SK-N-SH (cell line): Measurements from ENCODE around the gene NT5C3A. TPM values are rescaled to one million over a fixed set of nuclear protein-coding genes. Genes with fewer than 3 reads are reported as not detected.

Source experiments
- CTCF ChIA-PET: fragments of 300-600, 350-600 bp; formaldehyde crosslinking; extraction: SDS; loops from one replicate; lab custom pipeline; 2021; lab: Yijun Ruan, JAX
- POLR2A ChIA-PET: fragments of 350-600 bp; sonication (Branson Sonifier 250); formaldehyde crosslinking; extraction: SDS; loops from one replicate; lab custom pipeline; 2020; ENCODE audit warnings: antibody characterized with exemption, inconsistent platforms; lab: Yijun Ruan, JAX
- DNase-seq: peaks from one replicate; pipeline ENCODE4 v3.0.0; 2012
- H2AFZ ChIP-seq: fragments of 200-600 bp; sonication (generic); 2 replicates; pipeline ENCODE4 v1.8.1; 2016; ENCODE audit warnings: antibody characterized with exemption, mild to moderate bottlenecking, low read depth
- H3F3A ChIP-seq: fragments of 200-600 bp; sonication (generic); replicated peaks from 2 replicates; pipeline ENCODE3; 2016; ENCODE audit warnings: antibody characterized with exemption, mild to moderate bottlenecking; ENCODE audit not compliant: insufficient read depth
- H3K27ac ChIP-seq, 2 experiments: fragments of 200-500 bp in 1 of 2; fragments of 200-600 bp in 1 of 2; sonication (Bioruptor generic) in 1 of 2; sonication (generic), shearing (Covaris generic) in 1 of 2; 2 replicates each; pipeline versions ENCODE4 v1.5.1 to v1.6.1; 2014 to 2016; ENCODE audit warnings: low read depth in 2 of 2, inconsistent platforms in 1 of 2, low read length in 1 of 2, mild to moderate bottlenecking in 1 of 2, mixed read lengths in 1 of 2
- H3K27me3 ChIP-seq: fragments of 200-600 bp; sonication (generic), shearing (Covaris generic); 2 replicates; pipeline ENCODE4 v1.6.1; 2016; ENCODE audit warnings: mixed run types; ENCODE audit not compliant: insufficient read depth
- H3K36me3 ChIP-seq, 2 experiments: fragments of 200-500 bp in 1 of 2; fragments of 200-600 bp in 1 of 2; sonication (Bioruptor generic) in 1 of 2; sonication (generic) in 1 of 2; replicated peaks in 1 of 2; 2 replicates each; pipeline versions ENCODE3 to v1.5.1; 2014 to 2016; ENCODE audit warnings: low read length in 1 of 2, mild to moderate bottlenecking in 1 of 2; ENCODE audit not compliant: insufficient read depth in 2 of 2, control insufficient read depth in 1 of 2
- H3K4me1 ChIP-seq, 2 experiments: fragments of 200-500 bp in 1 of 2; fragments of 200-600 bp in 1 of 2; sonication (Bioruptor generic) in 1 of 2; sonication (generic), shearing (Covaris generic) in 1 of 2; 2 replicates each; pipeline versions ENCODE4 v1.5.1 to v1.6.1; 2014 to 2016; ENCODE audit warnings: low read depth in 1 of 2, low read length in 1 of 2, mixed run types in 1 of 2; ENCODE audit not compliant: insufficient read depth in 2 of 2, control insufficient read depth in 1 of 2
- H3K4me2 ChIP-seq: fragments of 200-600 bp; sonication (generic), shearing (Covaris generic); 2 replicates; pipeline ENCODE4 v1.6.1; 2017; ENCODE audit warnings: mixed run types
- H3K4me3 ChIP-seq, 2 experiments: fragments of 200-500 bp in 1 of 2; fragments of 200-600 bp in 1 of 2; sonication (Bioruptor generic) in 1 of 2; sonication (generic), shearing (Covaris generic) in 1 of 2; 2 replicates each; pipeline versions ENCODE4 v1.5.1 to v1.8.1; 2014 to 2016; ENCODE audit warnings: low read depth in 2 of 2, inconsistent platforms in 1 of 2, low read length in 1 of 2, mild to moderate bottlenecking in 1 of 2, mixed read lengths in 1 of 2, moderate library complexity in 1 of 2
- H3K79me2 ChIP-seq: fragments of 200-600 bp; sonication (generic); 2 replicates; pipeline ENCODE4 v1.8.1; 2017; ENCODE audit warnings: mild to moderate bottlenecking; ENCODE audit not compliant: insufficient read depth
- H3K9ac ChIP-seq: fragments of 200-600 bp; sonication (generic); 2 replicates; pipeline ENCODE4 v1.6.1; 2017; ENCODE audit warnings: mixed run types
- H3K9me2 ChIP-seq: fragments of 200-600 bp; sonication (generic); 2 replicates; pipeline ENCODE4 v1.6.1; 2017; ENCODE audit warnings: mixed run types
- H3K9me3 ChIP-seq: fragments of 200-600 bp; sonication (generic); 2 replicates; pipeline ENCODE4 v1.6.1; 2017; ENCODE audit warnings: mixed run types, mild to moderate bottlenecking, moderate library complexity
- H4K20me1 ChIP-seq: fragments of 200-600 bp; sonication (generic); 2 replicates; pipeline ENCODE4 v1.6.1; 2017; ENCODE audit warnings: mild to moderate bottlenecking, mixed run types; ENCODE audit not compliant: insufficient read depth
- CHD2 ChIP-seq: fragments of 150-350 bp; IDR thresholded peaks from 2 replicates; pipeline ENCODE4 v1.6.1; 2018; ENCODE audit warnings: low read length; ENCODE audit not compliant: partially characterized antibody
- ELF1 ChIP-seq: IDR thresholded peaks from 2 replicates; pipeline ENCODE4 v1.4.0; 2012
- EP300 ChIP-seq, 2 experiments: IDR thresholded peaks; 2 replicates each; pipeline versions ENCODE4 v1.4.0 to v1.6.1; 2012; ENCODE audit warnings: borderline replicate concordance in 1 of 2, low read depth in 1 of 2, low read length in 1 of 2
- FOXJ3 ChIP-seq: sonication (generic); formaldehyde crosslinking; IDR thresholded peaks from 2 replicates; pipeline ENCODE4 v1.5.1; 2020; ENCODE audit warnings: mild to moderate bottlenecking, missing genetic modification reagents
- IRF3 ChIP-seq: fragments of 150-350 bp; IDR thresholded peaks from 2 replicates; pipeline ENCODE4 v1.6.1; 2016; ENCODE audit warnings: mild to moderate bottlenecking, low read depth, low read length
- JUND ChIP-seq: IDR thresholded peaks from 2 replicates; pipeline ENCODE4 v1.4.0; 2012
- MAX ChIP-seq: IDR thresholded peaks from 2 replicates; pipeline ENCODE4 v1.4.0; 2012; ENCODE audit warnings: low read depth
- MEF2A ChIP-seq: IDR thresholded peaks from 2 replicates; pipeline ENCODE4 v1.4.0; 2012; ENCODE audit warnings: low read depth, borderline replicate concordance
- MXI1 ChIP-seq: IDR thresholded peaks from 2 replicates; pipeline ENCODE4 v1.6.1; 2012; ENCODE audit warnings: mild to moderate bottlenecking, low read depth, low read length, improper control_type of control experiment
- NRF1 ChIP-seq: IDR thresholded peaks from 2 replicates; pipeline ENCODE4 v1.6.1; 2012; ENCODE audit warnings: low read depth, mild to moderate bottlenecking, low read length
- PBX3 ChIP-seq: IDR thresholded peaks from 2 replicates; pipeline ENCODE4; 2012
- POLR2AphosphoS5 ChIP-seq: IDR thresholded peaks from 2 replicates; pipeline ENCODE4 v1.6.1; 2012; ENCODE audit warnings: low read depth, low read length
- RAD21 ChIP-seq: IDR thresholded peaks from 2 replicates; pipeline ENCODE4 v1.6.1; 2012; ENCODE audit warnings: mild to moderate bottlenecking, low read length
- REST ChIP-seq: IDR thresholded peaks from 2 replicates; pipeline ENCODE4 v1.6.1; 2012; ENCODE audit warnings: mild to moderate bottlenecking, low read depth, low read length, moderate library complexity
- RXRA ChIP-seq: IDR thresholded peaks from 2 replicates; pipeline ENCODE4 v1.4.0; 2012; ENCODE audit warnings: low read depth, mild to moderate bottlenecking, borderline replicate concordance
- SIN3A ChIP-seq: IDR thresholded peaks from 2 replicates; pipeline ENCODE4 v1.6.1; 2012; ENCODE audit warnings: low read depth, mild to moderate bottlenecking, low read length, moderate library complexity, borderline replicate concordance
- ZBTB33 ChIP-seq: IDR thresholded peaks from 2 replicates; pipeline ENCODE4 v1.4.0; 2012; ENCODE audit warnings: low read depth, borderline replicate concordance
- WGBS: methylation state at CpG from one replicate; pipeline ENCODE4 v1.1.6; 2017; ENCODE audit warnings: low lambda C conversion rate; 5-methylcytosine and 5-hydroxymethylcytosine counted together
- polyA plus RNA-seq, 3 experiments: library from polyadenylated mRNA; depleted of rRNA; stranded (reverse); fragments of >200 nt; gene quantifications; 2 replicates each; pipeline ENCODE4 v1.2.3, GENCODE V29; 2012

The NT5C3A gene
- polyA plus RNA-seq, 1 of the 3 experiments (the other 2 are of a cell fraction), result 13.2 TPM

GRCh38 chr7:33039257-33039902, 23.2 kb downstream of the NT5C3A start:
- ChIA-PET CTCF (interaction anchor here (1.0 to 2.1 kb wide), 7 partner anchors 10 to 239 kb away, joined by 3 to 9 read pairs (median 5); partner anchors contain the start of gene RP9), POLR2A (no interaction called here)
- no peaks in the 10 kb centered on the region for H3K27me3 ChIP-seq
- H3K9me3 ChIP-seq, result no peaks in the 10 kb centered on the region
- peaks cover 4 to 10% of the 10 kb centered on the region in 2 experiments for H3K36me3 ChIP-seq
- peaks cover 14 to 19% of the 10 kb centered on the region in 2 experiments; a peak in 3 of 4 replicates for H3K4me1 ChIP-seq
- peak overlapping the region; percentile 45 to 56 for H3K4me3 ChIP-seq
- peak overlapping the region in 1 of 2 experiments; percentile 31; a peak in 1 of 4 replicates for H3K27ac ChIP-seq
- H3F3A ChIP-seq, result peaks cover 6% of the 10 kb centered on the region
- H4K20me1 ChIP-seq, result no peaks in the 10 kb centered on the region
- H3K4me2 ChIP-seq, result peak overlapping the region; percentile 76
- peak overlapping the region; percentile 22 for H2AFZ ChIP-seq
- no peaks in the 10 kb centered on the region for H3K9me2 ChIP-seq
- peak overlapping the region; percentile 43; the same call in 1 of the 2 replicates for H3K9ac ChIP-seq
- no peak for DNase-seq
- WGBS, result 48% methylated on average over 5 of the region's 5 CpGs
- no peak for TF ChIP-seq IRF3
- no peak for TF ChIP-seq RXRA
- no peak for TF ChIP-seq SIN3A
- TF ChIP-seq FOXJ3 (CRISPR knock-in tag), result no peak
- TF ChIP-seq JUND, result no peak
- no peak for TF ChIP-seq ZBTB33
- no peak for TF ChIP-seq ELF1
- TF ChIP-seq EP300 (IDR thresholded peaks at IDR 0.05; ENCODE audit: borderline replicate concordance in 1 of 2, low read depth in 1 of 2, low read length in 1 of 2), result no peak
- TF ChIP-seq POLR2AphosphoS5, result no peak
- TF ChIP-seq NRF1, result no peak
- peaks cover 92% of the 10 kb centered on the region for H3K79me2 ChIP-seq

GRCh38 chr7:33038639-33039038, 23.9 kb downstream of the NT5C3A start:
- Histone ChIP-seq H3K4me2 (peak overlapping the region; percentile 76; the same call in 1 of the 2 replicates), H3K36me3 (peaks cover 4 to 10% of the 10 kb centered on the region in 2 experiments), H3K9me2 (no peaks in the 10 kb centered on the region), H4K20me1 (no peaks in the 10 kb centered on the region), H3K4me3 (no peak overlapping the region), H3K79me2 (peaks cover 90% of the 10 kb centered on the region), H3F3A (peaks cover 5% of the 10 kb centered on the region), H3K27ac (no peak overlapping the region), H3K9ac (no peak overlapping the region), H2AFZ (no peak overlapping the region), H3K4me1 (peaks cover 14 to 15% of the 10 kb centered on the region in 2 experiments; a peak in 3 of 4 replicates), H3K9me3 (no peaks in the 10 kb centered on the region), H3K27me3 (no peaks in the 10 kb centered on the region)
- ChIA-PET POLR2A (no interaction called here), CTCF (interaction anchor here (1.0 kb wide), 1 partner anchor 96 kb away, joined by 3 read pairs; no protein-coding TSS in a partner anchor)
- 89% methylated on average over 2 of the region's 2 CpGs for WGBS
- no peak for DNase-seq
- TF ChIP-seq RXRA (no peak), MXI1 (no peak), MEF2A (no peak), REST (no peak), RAD21 (no peak), MAX (no peak), POLR2AphosphoS5 (no peak), CHD2 (no peak), PBX3 (no peak)
